NCI-H524 treated with DMSO at 0.1 percent for 48 hours (cell line): Measurements from ENCODE around the gene PKN1.
A peak's percentile ranks its signal among the peaks of the same experiment; 100 is the strongest.

ENCODE experiments used
- DNase-seq: peaks from one replicate; lab custom pipeline; 2025; lab: John Stamatoyannopoulos, UW

PKN1 gene

GRCh38 chr19:14406645-14407401 is 26.3 kb upstream of the PKN1 start:
- DNase-seq = no peak

GRCh38 chr19:14407605-14408484 is 25.3 kb upstream of the PKN1 start:
- DNase-seq = no peak

GRCh38 chr19:14408491-14409145 is 24.5 kb upstream of the PKN1 start:
- no peak for DNase-seq

- DNase-seq = no peak
These were observed 23.7 kb upstream of the PKN1 start for GRCh38 chr19:14409146-14410023.

GRCh38 chr19:14410091-14411051 is 22.7 kb upstream of the PKN1 start:
- DNase-seq = no peak

- no peak for DNase-seq
These were observed 21.8 kb upstream of the PKN1 start for GRCh38 chr19:14411161-14411937.

GRCh38 chr19:14411938-14412245 is 21.2 kb upstream of the PKN1 start:
- DNase-seq = no peak

- DNase-seq = no peak
These were observed 20.6 kb upstream of the PKN1 start for GRCh38 chr19:14412324-14412995.

GRCh38 chr19:14412996-14413692 is 20.0 kb upstream of the PKN1 start:
- no peak for DNase-seq

- no peak for DNase-seq
These were observed 19.4 kb upstream of the PKN1 start for GRCh38 chr19:14413693-14414181.

GRCh38 chr19:14414926-14415690 is 18.0 kb upstream of the PKN1 start:
- no peak for DNase-seq

GRCh38 chr19:14416817-14417231 is 16.3 kb upstream of the PKN1 start:
- no peak for DNase-seq

GRCh38 chr19:14418856-14419105 is 14.3 kb upstream of the PKN1 start:
- DNase-seq = no peak

- DNase-seq = peak; percentile 97
These were observed 13.8 kb upstream of the PKN1 start, which contains the start of gene DDX39A for GRCh38 chr19:14419106-14419813. Gene DDX39A (minus strand): TSS chr19:14419341. CDS start chr19:14413220, 6,121 bp downstream.

- no peak for DNase-seq
These were observed 7.4 kb upstream of the PKN1 start for GRCh38 chr19:14425696-14426138.

- no peak for DNase-seq
These were observed 5.6 kb upstream of the PKN1 start for GRCh38 chr19:14427461-14427860.

- DNase-seq = no peak
These were observed 4.2 kb upstream of the PKN1 start for GRCh38 chr19:14428882-14429416.
